HCT116 (cell line): Measurements from ENCODE around the gene VSTM2B. TPM values are rescaled to one million over a fixed set of nuclear protein-coding genes. Genes with fewer than 3 reads are reported as not detected.

Experiments
- ATAC-seq: fragments of 200-7000 bp; cut with Tn5 transposase; 2 replicates; pipeline ENCODE4 v1.9.1; 2020; ENCODE audit warnings: mild to moderate bottlenecking, moderate library complexity
- BruUV-seq: library from RNA; stranded (reverse); fragments of 400-500 nt; replicated peaks from 2 replicates; lab custom pipeline; 2021; lab: Mats Ljungman, UMichigan
- CTCF ChIA-PET: fragments of 300-600 bp; sonication (Branson Sonifier 250); formaldehyde crosslinking; loops from one replicate; lab custom pipeline; 2021; ENCODE audit warnings: antibody characterized with exemption; lab: Charles Lee
- POLR2A ChIA-PET: fragments of 300-600, 350-600 bp; sonication (Branson Sonifier 250); formaldehyde crosslinking; loops from one replicate; lab custom pipeline; 2021; ENCODE audit warnings: antibody characterized with exemption; lab: Charles Lee
- RAD21 ChIA-PET, 2 experiments: fragments of 300-600 bp; sonication (Branson Sonifier 250); formaldehyde crosslinking; loops; one replicate each; lab custom pipeline; 2023; ENCODE audit warnings: low total read pairs in 2 of 2; ENCODE audit not compliant: uncharacterized antibody in 2 of 2, unreplicated experiment in 2 of 2, low non-redundant PET in 1 of 2; lab: Charles Lee
- DNase-seq: peaks from one replicate; pipeline ENCODE4 v3.0.0-alpha.2; 2010; ENCODE audit warnings: low read depth, low spot score
- H2AFZ ChIP-seq: fragments of 200-600 bp; shearing (Covaris generic), sonication (generic); 2 replicates; pipeline ENCODE4 v1.6.1; 2017; ENCODE audit warnings: low read depth, mixed run types, mixed read lengths, antibody characterized with exemption, low read length; ENCODE audit not compliant: poor library complexity, severe bottlenecking
- H3K27ac ChIP-seq: 2 replicates; pipeline ENCODE4 v1.5.1; 2012; ENCODE audit warnings: low read depth, low read length
- H3K27me3 ChIP-seq: fragments of 200-600 bp; sonication (generic); 2 replicates; pipeline ENCODE4 v1.6.1; 2016; ENCODE audit warnings: mixed run types, low read length, mixed read lengths; ENCODE audit not compliant: insufficient read depth
- H3K36me3 ChIP-seq, 2 experiments: fragments of 200-500 bp in 1 of 2; fragments of 200-600 bp in 1 of 2; sonication (Bioruptor generic) in 1 of 2; sonication (generic) in 1 of 2; 2 replicates each; pipeline versions ENCODE4 v1.5.1 to v1.6.1; 2014 to 2016; ENCODE audit warnings: low read length in 2 of 2, inconsistent platforms in 1 of 2, mixed read lengths in 1 of 2, mixed run types in 1 of 2; ENCODE audit not compliant: insufficient read depth in 2 of 2, control insufficient read depth in 1 of 2
- H3K4me1 ChIP-seq, 2 experiments: fragments of 200-600 bp in 1 of 2; sonication (generic) in 1 of 2; 2 replicates each; pipeline versions ENCODE4 v1.5.1 to v1.6.1; 2012 to 2017; ENCODE audit warnings: low read length in 2 of 2, inconsistent platforms in 1 of 2, mild to moderate bottlenecking in 1 of 2, mixed read lengths in 1 of 2, mixed run types in 1 of 2, moderate library complexity in 1 of 2; ENCODE audit not compliant: insufficient read depth in 2 of 2, control insufficient read depth in 1 of 2
- H3K4me2 ChIP-seq: fragments of 200-600 bp; sonication (generic); 2 replicates; pipeline ENCODE4 v1.6.1; 2017; ENCODE audit warnings: mixed run types, low read length, mixed read lengths
- H3K4me3 ChIP-seq, 2 experiments: fragments of 200-600 bp in 1 of 2; sonication (generic) in 1 of 2; replicated peaks in 1 of 2; 2 replicates each; pipeline ENCODE4 v1.5.1; 2011 to 2016; ENCODE audit warnings: low read length in 2 of 2, control low read depth in 1 of 2, low read depth in 1 of 2, mild to moderate bottlenecking in 1 of 2, mixed read lengths in 1 of 2, mixed run types in 1 of 2
- H3K79me2 ChIP-seq: fragments of 200-600 bp; sonication (generic); 2 replicates; pipeline ENCODE4 v1.6.1; 2017; ENCODE audit warnings: mild to moderate bottlenecking, mixed run types, low read length, moderate library complexity, mixed read lengths; ENCODE audit not compliant: insufficient read depth
- H3K9ac ChIP-seq: fragments of 200-600 bp; sonication (generic); 2 replicates; pipeline ENCODE4 v1.6.1; 2016; ENCODE audit warnings: low read length, mixed read lengths
- H3K9me2 ChIP-seq: fragments of 200-600 bp; sonication (generic), shearing (Covaris generic); 2 replicates; pipeline ENCODE4 v1.6.1; 2017; ENCODE audit warnings: mixed run types, mild to moderate bottlenecking, moderate library complexity; ENCODE audit not compliant: insufficient read depth
- H3K9me3 ChIP-seq, 2 experiments: fragments of 200-500 bp in 1 of 2; fragments of 200-600 bp in 1 of 2; sonication (Bioruptor generic) in 1 of 2; sonication (generic) in 1 of 2; 2 replicates each; pipeline ENCODE4 v1.6.1; 2014 to 2017; ENCODE audit warnings: low read length in 2 of 2, mixed read lengths in 2 of 2, inconsistent platforms in 1 of 2, low read depth in 1 of 2, mild to moderate bottlenecking in 1 of 2, mixed run types in 1 of 2, moderate library complexity in 1 of 2; ENCODE audit not compliant: control insufficient read depth in 1 of 2, insufficient read depth in 1 of 2
- H4K20me1 ChIP-seq: fragments of 200-600 bp; sonication (generic), shearing (Covaris generic); 2 replicates; pipeline ENCODE4 v1.6.1; 2017; ENCODE audit warnings: mixed run types, mild to moderate bottlenecking, moderate library complexity; ENCODE audit not compliant: insufficient read depth
- CBX3 ChIP-seq: IDR thresholded peaks from 2 replicates; pipeline ENCODE4 v1.6.1; 2012; ENCODE audit warnings: low read depth
- EGR1 ChIP-seq: IDR thresholded peaks from 2 replicates; pipeline ENCODE4 v1.6.1; 2012; ENCODE audit warnings: low read depth
- ELF1 ChIP-seq: IDR thresholded peaks from 2 replicates; pipeline ENCODE4 v1.6.1; 2012; ENCODE audit warnings: low read depth, borderline replicate concordance
- EZH2 ChIP-seq: fragments of 200-600 bp; sonication (generic); IDR thresholded peaks from 2 replicates; pipeline ENCODE4 v1.6.1; 2017; ENCODE audit warnings: antibody characterized with exemption, mixed run types
- EZH2phosphoT487 ChIP-seq: fragments of 200-600 bp; IDR thresholded peaks from 2 replicates; pipeline ENCODE4 v1.6.1; 2018; ENCODE audit warnings: antibody characterized with exemption, borderline replicate concordance
- JUND ChIP-seq: IDR thresholded peaks from 2 replicates; pipeline ENCODE4 v1.6.1; 2012
- MAX ChIP-seq: IDR thresholded peaks from 2 replicates; pipeline ENCODE4 v1.6.1; 2012
- POLR2A ChIP-seq: IDR thresholded peaks from 2 replicates; pipeline ENCODE4 v1.7.0; 2011; ENCODE audit warnings: borderline replicate concordance; ENCODE audit not compliant: insufficient read depth, insufficient read length; ENCODE audit errors: extremely low read depth
- POLR2AphosphoS5 ChIP-seq: IDR thresholded peaks from 2 replicates; pipeline ENCODE4 v1.6.1; 2011; ENCODE audit warnings: mild to moderate bottlenecking, low read depth, low read length, moderate library complexity
- RAD21 ChIP-seq: IDR thresholded peaks from 2 replicates; pipeline ENCODE4 v1.6.1; 2012; ENCODE audit warnings: low read depth, mild to moderate bottlenecking
- SIN3A ChIP-seq: IDR thresholded peaks from 2 replicates; pipeline ENCODE4 v1.6.1; 2012; ENCODE audit warnings: low read depth
- SP1 ChIP-seq: IDR thresholded peaks from 2 replicates; pipeline ENCODE4 v1.6.1; 2012; ENCODE audit warnings: low read depth
- SRF ChIP-seq: IDR thresholded peaks from 2 replicates; pipeline ENCODE4 v1.6.1; 2012; ENCODE audit warnings: low read depth
- YY1 ChIP-seq: IDR thresholded peaks from 2 replicates; pipeline ENCODE4 v1.6.1; 2011; ENCODE audit warnings: low read length, low read depth, moderate library complexity, mild to moderate bottlenecking; ENCODE audit not compliant: insufficient replicate concordance; ENCODE audit errors: extremely low read depth
- ZBTB33 ChIP-seq: IDR thresholded peaks from 2 replicates; pipeline ENCODE4 v1.6.1; 2011; ENCODE audit warnings: mild to moderate bottlenecking, low read length, moderate library complexity; ENCODE audit not compliant: insufficient replicate concordance; ENCODE audit errors: extremely low read depth
- ZFX ChIP-seq: fragments of 450-650 bp; IDR thresholded peaks from 2 replicates; pipeline ENCODE4 v1.6.1; 2017
- ZNF274 ChIP-seq: fragments of 200-500 bp; sonication (Bioruptor generic); IDR thresholded peaks from 2 replicates; pipeline ENCODE4 v1.6.1; 2014; ENCODE audit warnings: mild to moderate bottlenecking, low read depth, low read length, inconsistent platforms
- intact Hi-C: fragments of 100-400 bp; cut with micrococcal nuclease; formaldehyde crosslinking; loops from 2 replicates; pipeline ENCODE4 v1.10.0; 2022
- total RNA-seq: library from RNA; stranded (reverse); gene quantifications from one replicate; pipeline ENCODE4 v1.2.1, GENCODE V29; 2021; ENCODE audit not compliant: unreplicated experiment
- TF ChIP-seq, protein P1 (sequence below), 3 experiments: fragments of 200-600 bp in 1 of 3; sonication (generic) in 1 of 3; IDR thresholded peaks in 2 of 3; conservative IDR thresholded peaks in 1 of 3; 2 replicates each; pipeline ENCODE4 v1.5.1; 2012 to 2017; ENCODE audit warnings: low read depth in 2 of 3, low read length in 2 of 3, antibody characterized with exemption in 1 of 3, borderline replicate concordance in 1 of 3, control low read depth in 1 of 3, mild to moderate bottlenecking in 1 of 3, mixed read lengths in 1 of 3, mixed run types in 1 of 3, moderate library complexity in 1 of 3; ENCODE audit not compliant: insufficient read depth in 1 of 3
- TF ChIP-seq, protein P2 (sequence below): IDR thresholded peaks from 2 replicates; pipeline ENCODE4 v1.6.1; 2012; ENCODE audit warnings: low read depth

The VSTM2B gene
- total RNA-seq, 1 experiment from 2014 or later: not detected

DNA sequence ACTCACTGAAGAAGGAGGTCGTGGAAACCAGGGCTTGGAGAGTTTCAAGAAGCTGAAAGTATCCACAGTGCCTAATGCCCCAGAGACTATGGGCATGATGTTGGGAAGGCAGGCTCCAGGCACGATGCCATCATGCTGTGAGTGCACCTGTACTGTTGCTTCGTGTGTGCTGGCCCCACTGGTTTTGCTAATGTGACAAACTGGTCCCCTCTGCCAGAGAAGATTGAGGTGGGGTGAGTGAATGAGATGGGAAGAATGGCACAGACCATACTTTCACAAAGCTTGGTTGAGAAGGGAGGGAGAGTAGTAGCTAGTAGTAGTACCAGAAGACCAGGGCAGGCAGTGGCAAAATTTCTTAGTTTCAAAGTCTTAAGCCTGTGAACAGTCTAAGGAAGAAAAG is 61.3 kb downstream of the VSTM2B start:
- H3K27me3 ChIP-seq: peaks cover 53% of the 10 kb centered on the region
- intact Hi-C loops: no loop called here

More for the DNA sequence above, 61.3 kb downstream of the VSTM2B start:
- Histone ChIP-seq H3K36me3 (no peaks in the 10 kb centered on the region), H3K9me2 (no peaks in the 10 kb centered on the region), H3K4me1 (no peaks in the 10 kb centered on the region), H2AFZ (no peak overlapping the region), H3K9ac (no peak overlapping the region), H3K4me2 (no peak overlapping the region), H3K9me3 (peaks cover 0 to 4% of the 10 kb centered on the region in 2 experiments; a peak in 1 of 4 replicates), H4K20me1 (no peaks in the 10 kb centered on the region), H3K27ac (no peak overlapping the region), H3K79me2 (no peaks in the 10 kb centered on the region), H3K4me3 (no peak overlapping the region)
- TF ChIP-seq, protein P1, sequence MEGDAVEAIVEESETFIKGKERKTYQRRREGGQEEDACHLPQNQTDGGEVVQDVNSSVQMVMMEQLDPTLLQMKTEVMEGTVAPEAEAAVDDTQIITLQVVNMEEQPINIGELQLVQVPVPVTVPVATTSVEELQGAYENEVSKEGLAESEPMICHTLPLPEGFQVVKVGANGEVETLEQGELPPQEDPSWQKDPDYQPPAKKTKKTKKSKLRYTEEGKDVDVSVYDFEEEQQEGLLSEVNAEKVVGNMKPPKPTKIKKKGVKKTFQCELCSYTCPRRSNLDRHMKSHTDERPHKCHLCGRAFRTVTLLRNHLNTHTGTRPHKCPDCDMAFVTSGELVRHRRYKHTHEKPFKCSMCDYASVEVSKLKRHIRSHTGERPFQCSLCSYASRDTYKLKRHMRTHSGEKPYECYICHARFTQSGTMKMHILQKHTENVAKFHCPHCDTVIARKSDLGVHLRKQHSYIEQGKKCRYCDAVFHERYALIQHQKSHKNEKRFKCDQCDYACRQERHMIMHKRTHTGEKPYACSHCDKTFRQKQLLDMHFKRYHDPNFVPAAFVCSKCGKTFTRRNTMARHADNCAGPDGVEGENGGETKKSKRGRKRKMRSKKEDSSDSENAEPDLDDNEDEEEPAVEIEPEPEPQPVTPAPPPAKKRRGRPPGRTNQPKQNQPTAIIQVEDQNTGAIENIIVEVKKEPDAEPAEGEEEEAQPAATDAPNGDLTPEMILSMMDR (IDR thresholded peaks at IDR 0.05 in 2 of 3, conservative IDR thresholded peaks at IDR 0.05 in 1 of 3; ENCODE audit: borderline replicate concordance in 1 of 3, insufficient read depth in 1 of 3, low read depth in 2 of 3, low read length in 2 of 3): no peak
- TF ChIP-seq, protein P2, sequence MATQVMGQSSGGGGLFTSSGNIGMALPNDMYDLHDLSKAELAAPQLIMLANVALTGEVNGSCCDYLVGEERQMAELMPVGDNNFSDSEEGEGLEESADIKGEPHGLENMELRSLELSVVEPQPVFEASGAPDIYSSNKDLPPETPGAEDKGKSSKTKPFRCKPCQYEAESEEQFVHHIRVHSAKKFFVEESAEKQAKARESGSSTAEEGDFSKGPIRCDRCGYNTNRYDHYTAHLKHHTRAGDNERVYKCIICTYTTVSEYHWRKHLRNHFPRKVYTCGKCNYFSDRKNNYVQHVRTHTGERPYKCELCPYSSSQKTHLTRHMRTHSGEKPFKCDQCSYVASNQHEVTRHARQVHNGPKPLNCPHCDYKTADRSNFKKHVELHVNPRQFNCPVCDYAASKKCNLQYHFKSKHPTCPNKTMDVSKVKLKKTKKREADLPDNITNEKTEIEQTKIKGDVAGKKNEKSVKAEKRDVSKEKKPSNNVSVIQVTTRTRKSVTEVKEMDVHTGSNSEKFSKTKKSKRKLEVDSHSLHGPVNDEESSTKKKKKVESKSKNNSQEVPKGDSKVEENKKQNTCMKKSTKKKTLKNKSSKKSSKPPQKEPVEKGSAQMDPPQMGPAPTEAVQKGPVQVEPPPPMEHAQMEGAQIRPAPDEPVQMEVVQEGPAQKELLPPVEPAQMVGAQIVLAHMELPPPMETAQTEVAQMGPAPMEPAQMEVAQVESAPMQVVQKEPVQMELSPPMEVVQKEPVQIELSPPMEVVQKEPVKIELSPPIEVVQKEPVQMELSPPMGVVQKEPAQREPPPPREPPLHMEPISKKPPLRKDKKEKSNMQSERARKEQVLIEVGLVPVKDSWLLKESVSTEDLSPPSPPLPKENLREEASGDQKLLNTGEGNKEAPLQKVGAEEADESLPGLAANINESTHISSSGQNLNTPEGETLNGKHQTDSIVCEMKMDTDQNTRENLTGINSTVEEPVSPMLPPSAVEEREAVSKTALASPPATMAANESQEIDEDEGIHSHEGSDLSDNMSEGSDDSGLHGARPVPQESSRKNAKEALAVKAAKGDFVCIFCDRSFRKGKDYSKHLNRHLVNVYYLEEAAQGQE: no peak
- no peak for TF ChIP-seq EZH2phosphoT487
- TF ChIP-seq MAX: no peak
- no peak for TF ChIP-seq RAD21
- TF ChIP-seq SIN3A: no peak
- TF ChIP-seq ELF1: no peak
- no peak for TF ChIP-seq POLR2AphosphoS5
- TF ChIP-seq ZNF274: no peak
- no peak for TF ChIP-seq CBX3
- TF ChIP-seq ZFX: no peak
- no peak for TF ChIP-seq SP1
- TF ChIP-seq JUND: no peak
- no peak for TF ChIP-seq YY1
- TF ChIP-seq ZBTB33: no peak
- no peak for TF ChIP-seq SRF
- no peak for TF ChIP-seq POLR2A
- TF ChIP-seq EZH2: no peak
- no peak for TF ChIP-seq EGR1
- ChIA-PET RAD21 (no interaction called here), CTCF (no interaction called here), POLR2A (no interaction called here)
- no peak for DNase-seq
- no peak for ATAC-seq
- BruUV-seq: no TSS peak
